HL-60 (cell line): Measurements from ENCODE around the gene SLC25A21.

Source experiments
- CTCF ChIP-seq: IDR thresholded peaks from one replicate; pipeline ENCODE4 v1.5.1; 2011; ENCODE audit warnings: low read length, control low read depth, inconsistent platforms; ENCODE audit not compliant: insufficient read depth
- GABPA ChIP-seq: IDR thresholded peaks from 2 replicates; pipeline ENCODE4 v1.6.1; 2012; ENCODE audit warnings: low read depth
- POLR2AphosphoS5 ChIP-seq: IDR thresholded peaks from 2 replicates; pipeline ENCODE4 v1.6.1; 2012; ENCODE audit warnings: low read depth
- REST ChIP-seq: IDR thresholded peaks from 2 replicates; pipeline ENCODE4 v1.6.1; 2012; ENCODE audit warnings: low read depth; ENCODE audit not compliant: insufficient replicate concordance
- SPI1 ChIP-seq: IDR thresholded peaks from 2 replicates; pipeline ENCODE4 v1.6.1; 2012; ENCODE audit warnings: low read depth, mild to moderate bottlenecking, borderline replicate concordance

- TF ChIP-seq CTCF (no peak), POLR2AphosphoS5 (no peak), GABPA (no peak), REST (no peak), SPI1 (no peak)
Measured at GRCh38 chr14:36702474-36702873, 469.9 kb downstream of the SLC25A21 start.
